ENCODE results near the gene PCNX3.

DNA sequence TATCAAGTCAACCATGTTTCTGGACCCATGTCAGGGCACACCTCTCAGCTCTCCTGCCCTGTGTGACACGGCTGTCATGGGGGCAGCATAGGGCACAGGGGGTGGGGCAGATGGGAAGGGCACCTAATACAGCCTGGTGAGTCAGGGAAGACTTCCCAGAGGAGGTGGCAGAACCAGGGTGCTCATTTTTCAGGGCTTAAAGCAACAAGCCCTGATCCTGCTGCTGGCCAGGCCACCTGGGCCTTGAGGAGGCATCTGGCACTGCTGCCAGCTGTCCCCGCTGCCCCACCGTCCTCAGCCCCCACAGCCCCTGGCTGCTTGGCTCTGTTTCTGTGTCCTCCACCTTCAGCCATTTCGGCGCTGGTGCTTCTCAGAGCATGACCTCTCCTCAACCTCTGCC lies 5.9 kb upstream of the PCNX3 start:
- TF ChIP-seq, protein P1, sequence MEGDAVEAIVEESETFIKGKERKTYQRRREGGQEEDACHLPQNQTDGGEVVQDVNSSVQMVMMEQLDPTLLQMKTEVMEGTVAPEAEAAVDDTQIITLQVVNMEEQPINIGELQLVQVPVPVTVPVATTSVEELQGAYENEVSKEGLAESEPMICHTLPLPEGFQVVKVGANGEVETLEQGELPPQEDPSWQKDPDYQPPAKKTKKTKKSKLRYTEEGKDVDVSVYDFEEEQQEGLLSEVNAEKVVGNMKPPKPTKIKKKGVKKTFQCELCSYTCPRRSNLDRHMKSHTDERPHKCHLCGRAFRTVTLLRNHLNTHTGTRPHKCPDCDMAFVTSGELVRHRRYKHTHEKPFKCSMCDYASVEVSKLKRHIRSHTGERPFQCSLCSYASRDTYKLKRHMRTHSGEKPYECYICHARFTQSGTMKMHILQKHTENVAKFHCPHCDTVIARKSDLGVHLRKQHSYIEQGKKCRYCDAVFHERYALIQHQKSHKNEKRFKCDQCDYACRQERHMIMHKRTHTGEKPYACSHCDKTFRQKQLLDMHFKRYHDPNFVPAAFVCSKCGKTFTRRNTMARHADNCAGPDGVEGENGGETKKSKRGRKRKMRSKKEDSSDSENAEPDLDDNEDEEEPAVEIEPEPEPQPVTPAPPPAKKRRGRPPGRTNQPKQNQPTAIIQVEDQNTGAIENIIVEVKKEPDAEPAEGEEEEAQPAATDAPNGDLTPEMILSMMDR (IDR thresholded peaks at IDR 0.05), result no peak
- TF ChIP-seq POLR2AphosphoS5 (IDR thresholded peaks at IDR 0.05), result no peak
